ENCODE data around the gene ATP1A1. TPM values are rescaled to one million over a fixed set of nuclear protein-coding genes. Genes with fewer than 3 reads are reported as not detected.

ATP1A1 gene
- total and polyA plus RNA-seq, 2 donors (not counting 1 experiment from before 2014, with no cell fraction given), result 58.9 to 107 TPM

- TF ChIP-seq EZH2 (IDR thresholded peaks at IDR 0.05; ENCODE audit: borderline replicate concordance, insufficient read depth, low read depth, low read length, poor library complexity, severe bottlenecking), result no peak
- no peak for TF ChIP-seq CTCF (IDR thresholded peaks at IDR 0.05)
- no peak overlapping the region for H3K9ac ChIP-seq (ENCODE audit: low read length)
- H3K4me2 ChIP-seq (replicated peaks; ENCODE audit: low read depth, low read length, poor library complexity, severe bottlenecking), result no peak overlapping the region
- H3K4me1 Mint-ChIP-seq, result peaks cover 2% of the 10 kb centered on the region
- intact Hi-C loops (cut with micrococcal nuclease), result loop anchor here (1.0 kb wide), 1 partner anchor 124 kb away; no protein-coding TSS in a partner anchor
- ATAC-seq (ENCODE audit: low read depth) (no peak), DNase-seq (no peak)
- H3K27me3 Mint-ChIP-seq, result peaks cover 31% of the 10 kb centered on the region
- H3K9me3 Mint-ChIP-seq (ENCODE audit: insufficient read depth), result no peaks in the 10 kb centered on the region
- no peak overlapping the region for H2AFZ ChIP-seq (ENCODE audit: insufficient read depth, low read depth, low read length, poor library complexity, severe bottlenecking)
- H3K27ac ChIP-seq (ENCODE audit: low read length in 2 of 2), result no peak overlapping the region
- H3K79me2 ChIP-seq (ENCODE audit: control insufficient read depth, insufficient read depth, low read length), result no peaks in the 10 kb centered on the region
- H3K36me3 ChIP-seq (replicated peaks in 1 of 2; ENCODE audit: control extremely low read depth in 1 of 2, control insufficient read depth in 1 of 2, extremely low read depth in 1 of 2, insufficient read depth in 2 of 2, low read length in 1 of 2), result no peaks in the 10 kb centered on the region
- H3K4me3 Mint-ChIP-seq, result no peak overlapping the region
- POLR2A ChIA-PET, result no interaction called here
- H4K20me1 ChIP-seq (ENCODE audit: control insufficient read depth, insufficient read depth, low read length, poor library complexity, severe bottlenecking), result no peaks in the 10 kb centered on the region
- CTCF ChIA-PET, result no interaction called here
- WGBS (ENCODE audit: insufficient coverage), result no CpG with 5 or more reads among the region's 3 CpGs
- no peak overlapping the region for H3K27ac Mint-ChIP-seq
- H3K9me3 ChIP-seq (ENCODE audit: control extremely low read depth in 1 of 3, control insufficient read depth in 2 of 3, insufficient read depth in 1 of 3, low read length in 2 of 3), result no peaks in the 10 kb centered on the region
- H3K4me3 ChIP-seq (ENCODE audit: control extremely low read depth in 1 of 5, extremely low read depth in 1 of 5, insufficient read depth in 1 of 5, low read depth in 2 of 5, low read length in 4 of 5), result no peak overlapping the region
- peaks cover 0 to 7% (median 3%) of the 10 kb centered on the region in 4 experiments for H3K27me3 ChIP-seq (replicated peaks in 1 of 4; ENCODE audit: control extremely low read depth in 1 of 4, control insufficient read depth in 3 of 4, insufficient read depth in 4 of 4, low read length in 3 of 4)
- H3K4me1 ChIP-seq (ENCODE audit: control insufficient read depth in 2 of 2, insufficient read depth in 2 of 2, low read length in 2 of 2), result no peaks in the 10 kb centered on the region
Observed at GRCh38 chr1:116361648-116362047, 11.4 kb upstream of the ATP1A1 start.

GRCh38 chr1:116362050-116362449 lies 11.0 kb upstream of the ATP1A1 start:
- H3K4me3 ChIP-seq (ENCODE audit: control extremely low read depth in 1 of 5, extremely low read depth in 1 of 5, insufficient read depth in 1 of 5, low read depth in 2 of 5, low read length in 4 of 5), result no peak overlapping the region
- peaks cover 0 to 9% (median 3%) of the 10 kb centered on the region in 4 experiments for H3K27me3 ChIP-seq (replicated peaks in 1 of 4; ENCODE audit: control extremely low read depth in 1 of 4, control insufficient read depth in 3 of 4, insufficient read depth in 4 of 4, low read length in 3 of 4)
- H3K4me1 ChIP-seq (ENCODE audit: control insufficient read depth in 2 of 2, insufficient read depth in 2 of 2, low read length in 2 of 2), result no peaks in the 10 kb centered on the region
- Mint-ChIP-seq H3K27me3 (peaks cover 35% of the 10 kb centered on the region), H3K4me3 (no peak overlapping the region), H3K4me1 (no peaks in the 10 kb centered on the region), H3K9me3 (ENCODE audit: insufficient read depth) (no peaks in the 10 kb centered on the region), H3K27ac (no peak overlapping the region)
- no peaks in the 10 kb centered on the region for H3K36me3 ChIP-seq (replicated peaks in 1 of 2; ENCODE audit: control extremely low read depth in 1 of 2, control insufficient read depth in 1 of 2, extremely low read depth in 1 of 2, insufficient read depth in 2 of 2, low read length in 1 of 2)
- WGBS (ENCODE audit: insufficient coverage), result 100% methylated on average over 3 of the region's 4 CpGs
- DNase-seq (no peak), ATAC-seq (ENCODE audit: low read depth) (no peak)
- intact Hi-C loops (cut with micrococcal nuclease), result no loop called here
- TF ChIP-seq EZH2 (IDR thresholded peaks at IDR 0.05; ENCODE audit: borderline replicate concordance, insufficient read depth, low read depth, low read length, poor library complexity, severe bottlenecking) (no peak), CTCF (IDR thresholded peaks at IDR 0.05) (no peak)
- ChIA-PET CTCF (no interaction called here), POLR2A (no interaction called here)
- no peaks in the 10 kb centered on the region for H3K79me2 ChIP-seq (ENCODE audit: control insufficient read depth, insufficient read depth, low read length)
- H3K9me3 ChIP-seq (ENCODE audit: control extremely low read depth in 1 of 3, control insufficient read depth in 2 of 3, insufficient read depth in 1 of 3, low read length in 2 of 3), result no peaks in the 10 kb centered on the region
- no peak overlapping the region for H3K4me2 ChIP-seq (replicated peaks; ENCODE audit: low read depth, low read length, poor library complexity, severe bottlenecking)
- no peak overlapping the region for H3K27ac ChIP-seq (ENCODE audit: low read length in 2 of 2)
- H2AFZ ChIP-seq (ENCODE audit: insufficient read depth, low read depth, low read length, poor library complexity, severe bottlenecking), result no peak overlapping the region
- no peaks in the 10 kb centered on the region for H4K20me1 ChIP-seq (ENCODE audit: control insufficient read depth, insufficient read depth, low read length, poor library complexity, severe bottlenecking)
- no peak overlapping the region for H3K9ac ChIP-seq (ENCODE audit: low read length)
